Right renal pelvis (tissue), 4 donors: ENCODE results near the gene ALX4. TPM values are rescaled to one million over a fixed set of nuclear protein-coding genes. Genes with fewer than 3 reads are reported as not detected.

Experiments
- DNase-seq, 4 donors: peaks; one replicate each; pipeline ENCODE4 v3.0.0-alpha.2; 2013; ENCODE audit warnings: low read depth in 4 of 4, low spot score in 3 of 4, missing footprints in 1 of 4
- polyA plus RNA-seq, 4 donors: library from polyadenylated mRNA; unstranded; fragments of 120-200 nt; gene quantifications; one replicate each; pipeline ENCODE4 v1.2.1, GENCODE V29; 2013; ENCODE audit not compliant: insufficient read length in 4 of 4

Gene ALX4
- polyA plus RNA-seq, 4 donors, result 0.15 to 0.25 (median 0.17) TPM

DNA sequence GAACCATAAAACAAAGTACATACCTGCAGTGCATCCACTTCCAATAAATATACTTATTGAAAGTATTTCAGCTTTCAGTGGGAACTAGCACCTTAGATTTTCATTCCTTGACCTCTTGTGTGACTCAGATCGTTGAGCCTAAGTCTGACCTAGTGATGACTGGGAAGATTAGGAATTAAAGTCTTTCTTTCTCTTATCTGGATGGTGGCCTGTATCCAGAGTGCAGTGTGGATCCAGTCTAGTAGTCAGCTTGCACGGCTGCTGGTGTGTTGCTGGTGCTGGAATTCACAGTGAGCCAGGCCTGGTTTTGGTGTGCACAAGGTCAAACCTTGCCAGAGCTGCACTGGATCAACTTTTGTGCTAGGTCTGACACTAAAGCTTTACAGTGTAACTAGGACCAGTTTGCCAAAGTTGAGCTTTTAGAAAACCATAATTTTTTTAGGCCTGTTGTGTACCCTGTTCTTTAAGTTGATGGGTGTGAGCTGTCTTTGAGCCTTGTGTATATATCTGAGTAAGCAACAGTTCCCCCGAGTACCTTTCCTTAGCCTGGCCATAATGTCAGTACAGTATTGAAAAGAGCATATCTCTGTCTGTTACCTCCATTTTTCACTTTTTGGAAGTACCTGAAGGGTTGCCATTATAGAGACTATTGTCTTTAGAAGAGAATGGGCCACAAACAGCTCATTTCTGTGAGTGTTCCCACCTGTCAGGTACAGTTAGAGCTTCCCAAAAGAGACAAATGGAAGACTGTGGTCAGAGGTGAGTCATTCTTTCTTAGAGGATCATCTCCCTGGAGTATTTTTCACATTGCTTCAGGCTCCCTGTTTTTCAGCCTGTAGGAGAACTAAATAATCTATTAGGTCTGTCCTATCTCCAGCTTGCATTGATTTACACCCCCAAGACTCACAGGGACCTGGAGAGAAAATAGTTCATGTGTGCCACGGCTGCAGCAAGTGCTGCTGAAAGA is 89.8 kb downstream of the ALX4 start:
- no peak for DNase-seq

- DNase-seq, result no peak
Measured at GRCh38 chr11:44217432-44217831, 92.5 kb downstream of the ALX4 start.

- DNase-seq, result no peak
Measured at GRCh38 chr11:44213148-44213547, 96.8 kb downstream of the ALX4 start.

DNA sequence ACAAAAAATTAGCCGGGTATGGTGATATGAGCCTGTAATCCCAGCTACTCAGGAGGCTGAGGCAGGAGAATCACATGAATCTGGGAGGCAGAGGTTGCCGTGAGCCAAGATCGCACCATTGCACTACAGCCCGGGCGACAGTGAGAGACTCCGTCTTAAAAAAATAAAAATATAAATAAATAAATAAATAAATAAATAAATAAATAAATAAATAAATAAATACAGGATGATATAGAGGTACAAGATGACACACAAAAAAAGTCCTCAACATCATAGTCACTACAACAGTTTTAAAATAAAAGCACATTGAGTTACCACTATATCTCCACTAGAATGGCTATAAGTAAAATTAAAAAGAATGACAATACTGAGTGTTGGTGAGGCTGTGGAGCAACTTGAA is 97.8 kb downstream of the ALX4 start:
- no peak for DNase-seq

Other genes starting within 250 kb of the ALX4 start
- gene ACCS, start 243.9 kb downstream of the ALX4 start, polyA plus RNA-seq, result 10 to 100 TPM; 21.0 to 46.8 (median 37.9) TPM
- 10 to 100 TPM; 71.2 to 78.2 (median 74.4) TPM for gene EXT2, start 214.5 kb downstream of the ALX4 start, polyA plus RNA-seq